HepG2 (cell line): ENCODE results near the gene JMJD6. TPM values are rescaled to one million over a fixed set of nuclear protein-coding genes. Genes with fewer than 3 reads are reported as not detected.

Experiments used
- ATAC-seq: fragments of 200-7000 bp; cut with Tn5 transposase; 3 replicates; pipeline ENCODE4 v1.9.1; 2020; ENCODE audit warnings: mild to moderate bottlenecking, moderate library complexity
- BruUV-seq: library from RNA; stranded (reverse); fragments of 400-500 nt; replicated peaks from 2 replicates; lab custom pipeline; 2021; lab: Mats Ljungman, UMichigan
- CTCF ChIA-PET: fragments of 300-600 bp; formaldehyde crosslinking; extraction: SDS; loops from one replicate; lab custom pipeline; 2021; ENCODE audit warnings: low total read pairs, inconsistent platforms, low intra/inter-chr PET ratio; lab: Yijun Ruan, JAX
- POLR2A ChIA-PET: fragments of 350-600 bp; sonication (Branson Sonifier 250); formaldehyde crosslinking; loops from one replicate; lab custom pipeline; 2020; ENCODE audit warnings: antibody characterized with exemption, inconsistent platforms; lab: Yijun Ruan, JAX
- DNase-seq: peaks from one replicate; pipeline ENCODE4 v3.0.0-alpha.2; 2015; ENCODE audit warnings: low spot score
- FAIRE-seq: peaks from 3 replicates; lab custom pipeline; 2011; peaks lifted over from hg19 to GRCh38; lab: Jason Lieb, UNC
- H2AFZ ChIP-seq: one replicate; pipeline ENCODE4 v1.6.1; 2011; ENCODE audit warnings: low read length, inconsistent platforms
- H3K27ac ChIP-seq: fragments of 300-600 bp; 3 replicates; pipeline ENCODE4 v1.8.0; 2011; ENCODE audit warnings: mixed run types, mild to moderate bottlenecking, mixed read lengths, low read length, inconsistent platforms; ENCODE audit not compliant: insufficient read depth; ENCODE audit errors: extremely low read length
- H3K27me3 ChIP-seq, 2 experiments: fragments of 200-600 bp in 1 of 2; 2 replicates in 1 of 2; 3 replicates in 1 of 2; pipeline versions ENCODE4 v1.6.0 to v1.8.0; 2011; ENCODE audit warnings: low read length in 2 of 2, mild to moderate bottlenecking in 2 of 2, moderate library complexity in 2 of 2, inconsistent platforms in 1 of 2; ENCODE audit not compliant: insufficient read depth in 2 of 2, control insufficient read depth in 1 of 2
- H3K36me3 ChIP-seq, 2 experiments: fragments of 200-600 bp in 1 of 2; replicated peaks in 1 of 2; 2 replicates in 1 of 2; 3 replicates in 1 of 2; pipeline versions ENCODE4 v1.5.1 to v1.8.0; 2011; ENCODE audit warnings: low read length in 2 of 2, inconsistent platforms in 1 of 2; ENCODE audit not compliant: insufficient read depth in 2 of 2, control insufficient read depth in 1 of 2
- H3K4me1 ChIP-seq: 2 replicates; pipeline ENCODE4 v1.5.1; 2012; ENCODE audit warnings: low read length, inconsistent platforms; ENCODE audit not compliant: insufficient read depth
- H3K4me2 ChIP-seq: 2 replicates; pipeline ENCODE4 v1.6.0; 2011; ENCODE audit warnings: low read depth, low read length, inconsistent platforms
- H3K4me3 ChIP-seq, 3 experiments: fragments of 200-600 bp in 1 of 3; sonication (generic), shearing (Covaris generic) in 1 of 3; replicated peaks in 1 of 3; 2 replicates each; pipeline ENCODE4 v1.5.1; 2011 to 2016; ENCODE audit warnings: low read length in 3 of 3, inconsistent platforms in 2 of 3, low read depth in 2 of 3, mild to moderate bottlenecking in 2 of 3, control low read depth in 1 of 3, mixed read lengths in 1 of 3; ENCODE audit not compliant: insufficient read depth in 1 of 3
- H3K79me2 ChIP-seq: one replicate; pipeline ENCODE4 v1.6.1; 2011; ENCODE audit warnings: low read length, inconsistent platforms; ENCODE audit not compliant: insufficient read depth
- H3K9ac ChIP-seq: 2 replicates; pipeline ENCODE4 v1.6.0; 2011; ENCODE audit warnings: mild to moderate bottlenecking, low read depth, low read length, inconsistent platforms; ENCODE audit not compliant: insufficient read depth
- H3K9me3 ChIP-seq: 2 replicates; pipeline ENCODE4 v1.5.1; 2012; ENCODE audit warnings: mild to moderate bottlenecking, low read length
- H4K20me1 ChIP-seq: 2 replicates; pipeline ENCODE4 v1.6.0; 2011; ENCODE audit warnings: inconsistent platforms, mild to moderate bottlenecking, low read length, moderate library complexity; ENCODE audit not compliant: insufficient read depth
- TGIF2 ChIP-seq: IDR thresholded peaks from 2 replicates; pipeline ENCODE4 v1.6.1; 2016; ENCODE audit warnings: control low read depth, missing compliant biosample characterization
- ZNF678 ChIP-seq: sonication (generic); formaldehyde crosslinking; IDR thresholded peaks from 2 replicates; pipeline ENCODE4 v1.4.0; 2020; ENCODE audit warnings: mild to moderate bottlenecking, missing genetic modification reagents
- WGBS: methylation state at CpG from one replicate; pipeline ENCODE4 v1.1.6; 2017; ENCODE audit warnings: low lambda C conversion rate; 5-methylcytosine and 5-hydroxymethylcytosine counted together
- in situ Hi-C: cut with HindIII; loops from 2 replicates; pipeline ENCODE4 v1.10.0; 2017; ENCODE audit warnings: low pct_unique_long_range_greater_than_20kb; ENCODE audit not compliant: extremely low pct_ligation_motif_present
- intact Hi-C: fragments of 100-400 bp; cut with micrococcal nuclease; formaldehyde crosslinking; loops from one replicate; pipeline ENCODE4 v1.10.0; 2022; ENCODE audit not compliant: unreplicated experiment
- polyA plus RNA-seq, 8 experiments: library from polyadenylated mRNA; depleted of rRNA in 3 of 8; stranded (reverse) in 7 of 8; unstranded in 1 of 8; fragments of >200 nt; fragmentation: Illumina TruSeq in 4 of 8; extraction: Trizol in 4 of 8; gene quantifications; 2 replicates each; pipeline versions ENCODE4 v1.2.1 to v1.2.3, GENCODE V29; 2011 to 2016; ENCODE audit warnings: low read depth in 4 of 8, missing spikeins in 1 of 8, mixed read lengths in 1 of 8; ENCODE audit not compliant: insufficient read depth in 1 of 8
- total RNA-seq, 5 experiments: library from RNA; depleted of rRNA; stranded (reverse); fragments of >200 nt; fragmentation: Illumina TruSeq; extraction: Trizol; gene quantifications; 2 replicates each; pipeline ENCODE4 v1.2.3, GENCODE V29; 2016; ENCODE audit warnings: low read depth in 1 of 5
- TF ChIP-seq, protein P1 (sequence below): sonication (generic); formaldehyde crosslinking; IDR thresholded peaks from 2 replicates; pipeline ENCODE4 v1.4.0; 2020; ENCODE audit warnings: missing genetic modification reagents, mild to moderate bottlenecking, borderline replicate concordance
- TF ChIP-seq, protein P2 (sequence below): sonication (generic); formaldehyde crosslinking; IDR thresholded peaks from 2 replicates; pipeline ENCODE4 v1.8.0; 2022; ENCODE audit warnings: missing genetic modification reagents, mild to moderate bottlenecking, moderate library complexity, borderline replicate concordance

The JMJD6 gene
- total and polyA plus RNA-seq, 2 of the 13 experiments (the other 11 are each of a cell fraction or from before 2014, with no cell fraction given) = 33.6 to 41.0 TPM

DNA sequence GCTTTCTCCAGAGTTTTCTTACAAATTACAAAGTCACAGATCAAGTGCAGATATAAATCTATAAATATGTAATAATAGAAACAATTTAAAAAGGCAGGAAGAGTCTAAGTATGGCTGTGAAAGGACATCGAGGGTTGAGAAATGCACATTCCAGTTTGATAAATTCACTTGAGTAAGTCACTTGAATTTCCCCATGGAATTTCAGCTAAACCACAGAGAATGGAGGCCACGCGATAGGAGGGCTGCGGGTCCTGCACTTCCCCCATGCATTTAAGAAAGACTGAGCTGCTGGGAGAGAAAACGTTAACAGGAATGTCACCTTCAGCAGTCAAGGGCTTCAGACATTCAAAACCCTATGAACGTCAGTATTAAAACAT lies 9.6 kb downstream of the JMJD6 start:
- no peaks in the 10 kb centered on the region for H3K27me3 ChIP-seq
- H3K79me2 ChIP-seq = peaks cover 3% of the 10 kb centered on the region
- peaks cover 18% of the 10 kb centered on the region for H3K4me1 ChIP-seq
- no peak overlapping the region for H3K4me3 ChIP-seq
- intact Hi-C loops (no loop called here), in situ Hi-C loops (loop anchor here (5.0 kb wide), 1 partner anchor 35 kb away; no protein-coding TSS in a partner anchor)
- FAIRE-seq (no peak), DNase-seq (no peak), ATAC-seq (no peak)
- TF ChIP-seq, protein P1, sequence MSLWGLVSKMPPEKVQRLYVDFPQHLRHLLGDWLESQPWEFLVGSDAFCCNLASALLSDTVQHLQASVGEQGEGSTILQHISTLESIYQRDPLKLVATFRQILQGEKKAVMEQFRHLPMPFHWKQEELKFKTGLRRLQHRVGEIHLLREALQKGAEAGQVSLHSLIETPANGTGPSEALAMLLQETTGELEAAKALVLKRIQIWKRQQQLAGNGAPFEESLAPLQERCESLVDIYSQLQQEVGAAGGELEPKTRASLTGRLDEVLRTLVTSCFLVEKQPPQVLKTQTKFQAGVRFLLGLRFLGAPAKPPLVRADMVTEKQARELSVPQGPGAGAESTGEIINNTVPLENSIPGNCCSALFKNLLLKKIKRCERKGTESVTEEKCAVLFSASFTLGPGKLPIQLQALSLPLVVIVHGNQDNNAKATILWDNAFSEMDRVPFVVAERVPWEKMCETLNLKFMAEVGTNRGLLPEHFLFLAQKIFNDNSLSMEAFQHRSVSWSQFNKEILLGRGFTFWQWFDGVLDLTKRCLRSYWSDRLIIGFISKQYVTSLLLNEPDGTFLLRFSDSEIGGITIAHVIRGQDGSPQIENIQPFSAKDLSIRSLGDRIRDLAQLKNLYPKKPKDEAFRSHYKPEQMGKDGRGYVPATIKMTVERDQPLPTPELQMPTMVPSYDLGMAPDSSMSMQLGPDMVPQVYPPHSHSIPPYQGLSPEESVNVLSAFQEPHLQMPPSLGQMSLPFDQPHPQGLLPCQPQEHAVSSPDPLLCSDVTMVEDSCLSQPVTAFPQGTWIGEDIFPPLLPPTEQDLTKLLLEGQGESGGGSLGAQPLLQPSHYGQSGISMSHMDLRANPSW (CRISPR knock-in tag) = no peak
- TF ChIP-seq ZNF678 (CRISPR knock-in tag) = no peak
- 95% methylated on average over 6 of the region's 6 CpGs for WGBS
- no peaks in the 10 kb centered on the region; the same call in 1 of the 2 replicates for H4K20me1 ChIP-seq
- H3K4me2 ChIP-seq = no peak overlapping the region
- no peak overlapping the region for H3K9ac ChIP-seq
- peaks cover 33 to 78% of the 10 kb centered on the region in 2 experiments for H3K36me3 ChIP-seq
- H3K27ac ChIP-seq = no peak overlapping the region
- ChIA-PET POLR2A (interaction anchor here (0.8 to 2.4 kb wide), 2 partner anchors 9 to 45 kb away, joined by 4 to 15 read pairs; partner anchors contain the start of genes JMJD6 and METTL23), CTCF (no interaction called here)
- H2AFZ ChIP-seq = no peak overlapping the region
- no TSS peak for BruUV-seq
- no peaks in the 10 kb centered on the region for H3K9me3 ChIP-seq

DNA sequence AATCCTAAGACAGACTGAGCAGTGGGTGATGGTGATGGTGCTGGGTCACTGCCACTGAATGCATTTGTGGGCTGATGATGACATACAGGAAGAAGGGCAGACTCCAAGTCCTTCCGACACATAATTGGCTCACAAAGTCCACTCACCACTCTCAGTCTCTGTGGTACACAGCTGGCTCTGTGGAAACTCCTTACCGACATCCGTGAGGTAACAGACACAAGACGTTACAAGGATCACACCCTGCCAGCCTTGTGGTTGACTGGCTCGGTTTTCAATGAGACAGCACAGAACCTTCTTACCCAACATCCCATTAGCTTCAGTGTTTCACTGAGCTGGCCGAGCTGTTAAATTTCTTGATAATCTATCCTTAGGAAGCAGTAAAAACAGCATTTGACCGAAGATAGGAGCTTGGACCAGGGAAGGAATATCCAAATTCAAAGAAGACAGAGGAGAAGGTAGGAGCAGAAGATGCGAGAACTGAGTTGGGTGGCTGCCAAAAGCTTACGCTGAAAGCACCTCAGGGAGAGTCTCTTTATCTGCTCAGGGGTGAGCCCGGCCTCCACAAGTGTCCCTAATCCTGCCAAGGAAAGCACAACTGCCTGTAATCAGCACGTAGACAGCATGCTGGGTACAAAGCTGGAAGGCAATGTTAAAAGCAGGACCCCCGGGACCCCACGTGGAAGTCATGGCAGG lies 10.1 kb downstream of the JMJD6 start:
- Histone ChIP-seq H4K20me1 (no peaks in the 10 kb centered on the region; the same call in 1 of the 2 replicates), H3K36me3 (peaks cover 29 to 72% of the 10 kb centered on the region in 2 experiments), H3K9ac (no peak overlapping the region), H3K4me2 (no peak overlapping the region), H3K9me3 (no peaks in the 10 kb centered on the region), H3K79me2 (no peaks in the 10 kb centered on the region), H2AFZ (no peak overlapping the region), H3K4me1 (peaks cover 18% of the 10 kb centered on the region), H3K4me3 (no peak overlapping the region), H3K27ac (no peak overlapping the region), H3K27me3 (no peaks in the 10 kb centered on the region)
- ATAC-seq (no peak), DNase-seq (no peak), FAIRE-seq (no peak)
- no TSS peak for BruUV-seq
- intact Hi-C loops = no loop called here
- CTCF ChIA-PET = no interaction called here
- POLR2A ChIA-PET = interaction anchor here (0.8 to 2.4 kb wide), 2 partner anchors 10 to 45 kb away, joined by 4 to 15 read pairs; partner anchors contain the start of genes JMJD6 and METTL23
- in situ Hi-C loops = loop anchor here (5.0 kb wide), 1 partner anchor 34 kb away; no protein-coding TSS in a partner anchor
- WGBS = 93% methylated on average over 13 of the region's 13 CpGs
- no peak for TF ChIP-seq TGIF2 (CRISPR knock-in tag)
- TF ChIP-seq, protein P2, sequence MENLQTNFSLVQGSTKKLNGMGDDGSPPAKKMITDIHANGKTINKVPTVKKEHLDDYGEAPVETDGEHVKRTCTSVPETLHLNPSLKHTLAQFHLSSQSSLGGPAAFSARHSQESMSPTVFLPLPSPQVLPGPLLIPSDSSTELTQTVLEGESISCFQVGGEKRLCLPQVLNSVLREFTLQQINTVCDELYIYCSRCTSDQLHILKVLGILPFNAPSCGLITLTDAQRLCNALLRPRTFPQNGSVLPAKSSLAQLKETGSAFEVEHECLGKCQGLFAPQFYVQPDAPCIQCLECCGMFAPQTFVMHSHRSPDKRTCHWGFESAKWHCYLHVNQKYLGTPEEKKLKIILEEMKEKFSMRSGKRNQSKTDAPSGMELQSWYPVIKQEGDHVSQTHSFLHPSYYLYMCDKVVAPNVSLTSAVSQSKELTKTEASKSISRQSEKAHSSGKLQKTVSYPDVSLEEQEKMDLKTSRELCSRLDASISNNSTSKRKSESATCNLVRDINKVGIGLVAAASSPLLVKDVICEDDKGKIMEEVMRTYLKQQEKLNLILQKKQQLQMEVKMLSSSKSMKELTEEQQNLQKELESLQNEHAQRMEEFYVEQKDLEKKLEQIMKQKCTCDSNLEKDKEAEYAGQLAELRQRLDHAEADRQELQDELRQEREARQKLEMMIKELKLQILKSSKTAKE (CRISPR knock-in tag) = 0 out of 2 replicates have a peak, but pooled peaks have one; percentile 8
